ENCODE results near the gene EIF4E.
"Not testable (repeated sequence)": the region's sequence is repeated elsewhere in the genome, so short reads cannot be mapped to it uniquely, and the experiment has no call there.

The EIF4E gene, protein sequence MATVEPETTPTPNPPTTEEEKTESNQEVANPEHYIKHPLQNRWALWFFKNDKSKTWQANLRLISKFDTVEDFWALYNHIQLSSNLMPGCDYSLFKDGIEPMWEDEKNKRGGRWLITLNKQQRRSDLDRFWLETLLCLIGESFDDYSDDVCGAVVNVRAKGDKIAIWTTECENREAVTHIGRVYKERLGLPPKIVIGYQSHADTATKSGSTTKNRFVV

DNA sequence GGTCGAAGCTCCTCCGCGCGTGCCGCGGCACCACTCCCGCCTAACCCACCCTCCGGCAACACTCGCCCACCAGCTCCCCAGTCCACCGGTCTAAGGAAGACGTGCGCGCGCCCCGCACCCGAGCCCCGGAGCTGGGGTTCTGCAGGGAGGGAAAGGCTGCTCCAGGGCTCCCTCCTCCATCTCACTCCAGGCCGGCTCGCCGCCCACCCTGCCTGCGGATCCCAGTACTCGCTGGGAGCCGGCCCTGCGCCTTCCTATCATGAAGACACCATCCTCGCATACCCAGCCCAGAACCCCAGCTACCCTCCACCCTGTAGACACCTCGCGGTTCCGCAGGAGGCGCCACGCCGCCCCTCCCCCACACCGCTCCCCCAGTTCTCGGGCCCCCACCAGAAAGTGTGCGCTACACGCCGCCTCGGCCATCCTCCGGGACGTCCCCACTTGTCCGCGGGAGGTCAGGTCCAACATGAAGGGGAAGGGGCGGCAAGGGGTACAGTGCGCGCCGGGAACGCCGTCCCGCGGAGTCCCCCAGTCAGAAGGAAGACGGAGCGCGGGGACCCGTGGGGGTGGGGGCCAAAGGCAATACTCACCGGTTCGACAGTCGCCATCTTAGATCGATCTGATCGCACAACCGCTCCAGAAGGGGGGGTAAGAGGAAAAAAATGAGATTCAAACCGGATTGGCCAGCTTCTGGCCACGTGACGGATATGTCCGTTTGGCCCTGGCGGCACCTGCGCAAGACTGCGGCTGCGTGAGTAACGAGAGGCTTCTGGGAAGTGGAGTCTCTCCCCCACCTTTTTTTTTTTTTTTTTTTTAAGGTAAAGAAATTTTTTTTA lies at the start of gene EIF4E:
Gene EIF4E, minus strand, starts transcription at position 629 of the 836 bp plus-strand sequence. Its CDS starts 21 bp downstream, at position 608.
- DNase-seq, result peak; percentile 78 to 97 (median 91)

DNA sequence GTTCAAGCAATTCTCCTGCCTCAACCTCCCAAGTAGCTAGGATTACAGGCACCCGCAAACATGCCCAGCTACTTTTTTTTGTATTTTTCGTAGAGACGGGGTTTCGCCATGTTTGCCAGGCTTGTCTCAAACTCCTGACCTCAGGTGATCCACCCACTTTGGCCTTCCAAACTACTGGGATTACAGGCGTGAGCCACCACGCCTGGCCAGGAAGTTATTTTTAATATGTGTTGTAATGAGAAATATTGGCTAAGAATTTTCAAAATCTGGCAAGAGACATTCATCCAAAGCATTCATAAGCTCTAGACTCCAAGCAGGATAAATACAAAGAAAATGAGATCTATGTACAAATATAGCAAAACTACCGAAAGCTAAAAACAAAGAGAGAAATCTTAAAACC lies 48.6 kb upstream of the EIF4E start:
- no peak for DNase-seq

DNA sequence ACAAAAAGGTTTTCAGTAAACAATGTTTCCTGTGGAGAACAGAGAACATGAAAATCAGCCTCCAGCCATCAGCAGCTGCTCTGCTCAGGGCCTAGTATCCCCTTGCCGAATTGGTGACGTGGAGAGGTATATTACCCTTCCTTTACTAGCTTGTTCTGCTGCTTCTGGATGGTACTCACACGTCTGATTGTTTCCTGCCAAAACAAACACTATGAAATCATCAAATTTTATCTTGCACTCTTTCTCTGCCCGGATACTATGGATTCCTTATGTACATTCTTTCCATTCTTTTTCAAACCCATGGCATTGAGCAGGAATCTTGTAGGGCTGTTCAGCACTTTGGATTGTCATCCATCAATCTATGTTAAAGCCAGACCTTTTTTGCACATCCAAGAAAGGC lies 47.8 kb upstream of the EIF4E start:
- no peak for DNase-seq

DNA sequence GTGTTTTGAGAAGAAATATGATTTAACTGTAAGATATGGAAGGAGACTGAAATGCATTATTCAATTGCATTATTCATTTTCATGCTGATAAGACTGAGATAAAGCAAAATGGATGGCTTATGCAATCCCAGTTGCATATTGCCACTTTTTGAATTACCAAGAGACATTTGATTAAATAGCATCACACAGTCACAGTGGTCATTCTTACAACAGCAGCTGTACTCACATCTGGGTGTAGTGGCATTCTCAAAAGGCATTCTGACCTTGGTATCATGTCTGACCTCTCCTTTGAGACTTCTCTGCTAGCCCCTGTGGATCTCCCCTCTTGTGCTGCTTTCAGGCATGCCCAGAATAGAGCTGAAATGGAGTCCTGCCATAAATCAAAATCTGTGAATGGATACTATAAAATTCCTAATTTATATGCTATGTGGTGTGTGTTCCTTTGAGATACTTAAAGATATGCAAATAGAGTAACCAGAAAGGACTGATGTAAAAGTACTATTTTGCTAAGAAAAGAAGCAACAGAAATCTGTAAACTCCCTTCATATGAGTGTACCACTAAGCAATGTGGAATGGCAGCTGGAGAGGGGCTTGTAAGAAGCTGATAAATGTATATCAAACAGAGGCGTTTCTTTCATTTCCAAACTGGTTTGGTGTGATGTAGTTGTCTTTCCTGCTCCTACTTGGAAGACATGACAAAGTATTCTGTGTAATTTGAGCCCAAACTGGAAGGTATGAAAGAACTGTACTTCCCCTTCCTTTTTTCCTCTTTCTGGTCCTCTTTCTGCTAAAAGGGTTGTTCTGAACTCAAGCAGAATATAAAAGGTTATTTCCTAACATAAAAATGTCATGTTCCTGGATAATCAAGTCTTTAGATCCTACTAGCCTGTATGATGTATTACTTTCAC lies 41.2 kb upstream of the EIF4E start:
- DNase-seq, result no peak

DNA sequence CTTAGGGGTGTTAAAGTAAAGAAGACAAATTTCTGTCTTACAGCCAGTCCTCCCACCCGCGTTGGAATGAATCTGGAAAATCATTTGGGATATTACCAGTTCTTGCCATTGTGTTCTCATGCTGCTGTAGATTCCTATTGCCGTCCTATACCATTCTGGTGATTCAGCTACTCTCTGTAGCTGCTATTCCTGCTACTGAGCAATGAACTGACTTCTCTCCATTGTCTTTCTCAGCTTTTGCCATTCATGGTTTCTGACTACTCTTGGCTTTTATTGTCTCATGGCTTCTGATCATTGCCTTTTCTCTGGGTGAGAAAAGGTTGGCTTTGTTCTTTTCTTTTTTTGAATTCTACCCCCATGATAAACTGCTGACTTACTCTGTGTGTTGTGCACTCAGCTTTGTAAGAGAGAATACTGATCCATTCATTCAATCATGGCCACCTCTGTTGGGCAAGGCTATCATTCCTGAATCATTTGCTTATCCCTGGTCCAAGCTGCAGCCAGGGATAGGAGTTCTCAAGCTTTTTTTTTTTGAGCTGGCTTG lies 38.9 kb upstream of the EIF4E start:
- no peak for DNase-seq

DNA sequence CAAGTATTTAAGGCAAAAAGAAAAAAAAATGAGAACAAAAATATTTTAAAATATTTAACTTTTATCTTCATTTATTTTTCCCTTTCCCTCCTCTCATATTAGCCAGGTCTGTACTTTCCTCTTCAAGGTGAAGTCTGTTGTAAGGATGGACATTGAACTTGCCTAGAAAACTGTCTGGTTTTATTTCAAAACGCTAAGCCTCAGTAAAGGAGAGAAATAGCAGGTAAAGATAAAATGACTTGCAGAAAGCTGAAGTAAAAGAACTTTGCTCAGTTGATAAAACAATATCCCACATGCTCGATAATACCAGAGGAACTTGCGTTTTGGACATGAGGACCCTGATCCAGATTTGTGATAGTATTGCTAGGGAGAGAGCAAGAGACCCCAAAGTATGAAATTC lies 38.0 kb upstream of the EIF4E start:
- no peak for DNase-seq

DNA sequence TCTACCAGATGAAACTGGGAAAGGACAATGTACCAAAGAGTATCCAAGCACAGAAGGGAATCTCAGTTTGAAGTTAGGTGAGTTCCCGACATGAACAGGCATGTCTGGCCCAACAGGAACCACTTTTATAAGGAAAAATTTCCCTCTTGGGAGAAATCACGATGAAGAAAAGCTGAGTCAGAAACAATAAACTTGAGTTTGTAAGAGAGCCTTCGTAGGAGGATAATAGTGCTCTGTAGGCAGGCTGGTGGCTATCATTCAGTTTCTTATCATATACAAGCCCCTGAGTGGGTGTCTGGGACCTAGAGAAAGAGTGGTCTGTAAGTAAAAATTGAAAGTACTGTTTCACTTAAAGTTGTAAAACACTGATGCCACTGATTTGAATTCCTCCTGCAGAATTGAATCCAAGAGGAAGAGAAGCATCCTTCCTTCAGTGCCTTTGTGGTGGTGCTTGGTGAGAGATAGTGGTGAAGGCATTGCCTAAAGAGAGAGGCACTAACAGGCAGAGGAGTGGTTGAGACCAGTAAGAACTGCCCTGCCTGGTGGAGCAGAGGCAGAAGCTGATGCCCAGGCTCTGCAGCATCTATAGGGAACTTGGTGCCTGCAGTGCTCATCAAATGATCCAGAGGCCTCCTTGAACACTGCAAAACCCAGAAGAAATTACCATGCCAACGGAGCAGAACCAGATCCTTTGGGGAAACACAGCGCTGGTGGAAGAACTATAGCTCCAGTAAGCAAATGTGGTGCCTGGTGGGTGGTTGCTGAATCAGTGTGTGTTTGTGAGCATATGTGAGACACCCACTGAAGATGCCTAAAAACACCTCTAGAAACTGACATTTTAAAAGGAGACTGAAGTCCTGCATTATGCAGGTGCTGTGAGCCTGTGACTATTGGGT lies 34.9 kb upstream of the EIF4E start:
- peak in 1 of 51 donors; percentile 33 for DNase-seq

DNA sequence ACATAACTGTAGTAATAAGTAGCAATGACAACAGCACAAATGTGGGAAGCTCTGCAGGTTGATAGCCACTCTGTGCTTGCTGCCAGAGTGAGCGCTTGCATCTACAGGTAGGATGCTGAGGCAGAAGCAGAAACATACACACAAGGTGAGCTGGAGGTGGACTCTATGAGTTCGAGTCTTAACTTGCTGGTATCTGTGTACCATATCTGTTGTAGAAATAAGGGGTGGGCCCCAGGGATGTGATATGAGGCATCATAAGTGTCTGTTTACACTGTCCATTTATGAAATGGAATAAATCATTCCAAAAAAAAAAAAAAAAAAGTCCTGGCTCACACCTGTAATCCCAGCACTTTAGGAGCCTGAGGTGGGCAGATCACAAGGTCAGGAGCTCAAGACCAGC lies 32.8 kb upstream of the EIF4E start:
- DNase-seq, result no peak

DNA sequence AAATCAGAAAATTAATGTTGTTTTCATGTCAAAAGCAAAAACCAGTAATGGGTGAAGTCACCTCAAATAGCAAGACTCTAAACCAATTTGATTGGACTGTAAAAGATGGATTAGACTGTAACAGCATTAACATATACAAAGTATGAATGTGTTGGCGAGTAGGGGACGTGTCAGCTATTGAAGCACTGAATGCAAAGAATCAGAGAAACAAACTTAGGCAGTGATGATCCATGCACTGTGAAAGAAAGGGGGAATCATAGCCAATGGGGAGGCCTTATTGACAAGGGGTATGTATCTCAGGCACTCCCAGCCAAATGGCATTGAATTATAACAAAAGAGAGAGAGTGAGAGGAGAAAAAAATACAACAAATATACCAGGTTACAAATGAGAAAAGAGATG lies 30.5 kb upstream of the EIF4E start:
- DNase-seq, result no peak

DNA sequence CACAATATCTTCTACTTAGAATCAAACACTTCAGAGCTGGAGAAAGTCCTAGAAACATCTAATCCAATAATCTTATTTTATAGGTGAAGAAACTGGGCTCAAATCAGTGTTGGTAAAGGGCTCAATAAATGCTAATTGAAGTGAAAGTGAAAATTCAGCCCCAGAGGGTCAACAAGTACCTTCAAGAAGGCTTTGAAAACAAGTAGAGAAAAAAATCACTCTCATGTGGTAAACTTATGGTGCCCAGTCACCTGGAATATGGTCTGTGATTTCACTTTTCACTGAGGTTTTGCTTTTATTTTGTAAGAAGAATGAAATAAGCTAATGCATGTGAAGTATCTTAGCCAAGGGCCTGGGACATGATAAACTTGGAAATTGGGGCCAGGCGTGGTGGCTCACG lies 29.1 kb upstream of the EIF4E start:
- DNase-seq, result no peak

DNA sequence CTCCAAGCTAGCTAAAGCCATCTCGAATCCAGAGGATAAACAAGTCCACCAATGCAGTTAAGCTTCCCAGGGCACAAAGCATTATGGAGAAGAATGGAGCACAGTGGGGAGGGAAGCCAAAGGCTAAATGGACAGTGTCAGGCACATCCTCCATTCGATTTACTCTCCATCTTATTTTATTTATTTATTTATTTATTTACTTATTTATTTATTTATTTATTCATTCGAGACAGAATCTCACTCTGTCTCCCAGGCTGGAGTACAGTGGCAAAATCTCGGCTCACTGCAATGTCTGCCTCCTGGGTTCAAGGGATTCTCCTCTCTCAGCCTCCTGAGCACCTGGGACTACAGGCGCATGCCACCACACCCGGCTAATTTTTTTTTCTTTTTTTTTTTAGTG lies 26.3 kb upstream of the EIF4E start:
- no peak for DNase-seq

DNA sequence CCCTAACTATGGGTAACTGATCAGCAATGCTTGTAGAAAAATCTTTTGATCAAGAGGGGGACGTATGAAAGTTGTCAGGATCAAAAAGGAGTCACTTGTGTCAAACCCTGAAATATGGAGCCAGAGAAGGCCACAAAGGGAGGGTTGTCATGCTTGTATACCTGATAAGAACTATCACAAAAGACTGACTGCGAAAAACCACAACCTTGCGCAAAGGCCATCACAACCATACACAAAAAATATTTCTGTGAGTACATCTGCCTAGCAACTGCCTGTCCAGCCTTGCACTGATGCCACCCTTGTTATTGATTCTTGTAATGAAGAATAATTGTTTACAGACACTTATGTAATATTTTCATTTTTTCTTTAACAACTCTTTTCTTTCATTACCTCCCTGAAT lies 22.8 kb upstream of the EIF4E start:
- no peak for DNase-seq

DNA sequence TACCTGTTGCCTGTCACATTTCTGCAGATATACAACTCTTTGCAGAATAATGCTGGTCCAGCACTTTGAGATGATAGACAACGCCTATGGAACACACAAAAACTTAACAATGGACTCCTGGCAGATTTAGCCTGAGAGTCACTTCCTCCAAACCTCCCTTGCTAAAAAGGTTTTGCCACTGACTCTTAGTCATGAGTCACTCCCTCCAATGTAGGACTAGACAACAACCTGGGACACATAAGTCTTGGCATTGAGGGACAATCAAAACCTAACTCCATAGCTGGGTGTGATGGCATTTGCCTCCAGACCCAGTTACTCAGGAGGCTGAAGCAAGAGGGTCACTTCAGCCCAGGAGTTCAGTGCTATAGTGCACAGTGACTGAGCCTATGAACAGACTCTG lies 22.0 kb upstream of the EIF4E start:
- DNase-seq, result no peak

DNA sequence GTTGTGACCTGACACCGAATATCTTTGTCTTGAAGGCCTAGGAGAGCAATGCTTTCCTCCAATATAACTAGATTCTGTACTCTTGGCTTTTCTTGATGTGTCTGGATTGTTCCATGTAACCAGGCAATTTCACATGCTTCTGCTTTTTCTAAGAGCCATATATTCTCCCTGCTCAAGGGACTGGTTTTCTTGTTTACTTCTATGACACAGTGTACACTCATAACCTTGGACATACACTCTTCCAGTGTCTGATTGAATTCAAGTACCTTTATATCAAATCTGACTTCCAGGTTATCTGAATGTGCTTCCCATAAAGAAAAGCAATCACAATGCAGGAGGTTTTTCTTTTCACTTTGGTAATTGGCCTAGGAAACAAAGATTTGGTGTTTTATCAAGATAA lies 17.4 kb upstream of the EIF4E start:
- no peak for DNase-seq

DNA sequence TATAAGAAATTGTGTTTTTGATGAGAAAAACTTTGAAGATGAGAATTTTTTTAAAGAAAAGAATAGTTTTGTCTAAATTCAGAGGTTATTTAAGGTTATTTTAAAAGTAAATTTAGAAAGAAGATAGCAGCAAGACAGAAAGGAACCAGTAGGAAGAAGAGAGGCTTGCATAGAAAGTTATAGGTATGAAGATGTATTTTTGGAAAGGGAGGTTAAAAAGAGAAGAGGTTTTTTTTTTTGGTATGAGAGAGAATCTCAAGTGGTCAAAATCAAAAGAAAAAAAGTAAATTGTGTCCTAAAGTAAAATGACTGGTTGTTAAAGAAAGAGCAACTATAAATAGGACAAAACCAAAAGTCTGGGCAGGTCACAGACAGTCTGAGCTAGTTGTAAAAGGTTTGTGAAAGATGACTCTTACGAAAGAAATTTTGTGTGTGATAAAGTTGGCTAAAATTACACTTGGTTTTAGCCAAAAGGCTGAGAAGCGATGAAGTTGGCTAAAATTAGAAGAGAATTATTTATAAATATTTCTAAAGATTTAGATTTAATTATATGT lies 16.4 kb upstream of the EIF4E start:
- no peak for DNase-seq

DNA sequence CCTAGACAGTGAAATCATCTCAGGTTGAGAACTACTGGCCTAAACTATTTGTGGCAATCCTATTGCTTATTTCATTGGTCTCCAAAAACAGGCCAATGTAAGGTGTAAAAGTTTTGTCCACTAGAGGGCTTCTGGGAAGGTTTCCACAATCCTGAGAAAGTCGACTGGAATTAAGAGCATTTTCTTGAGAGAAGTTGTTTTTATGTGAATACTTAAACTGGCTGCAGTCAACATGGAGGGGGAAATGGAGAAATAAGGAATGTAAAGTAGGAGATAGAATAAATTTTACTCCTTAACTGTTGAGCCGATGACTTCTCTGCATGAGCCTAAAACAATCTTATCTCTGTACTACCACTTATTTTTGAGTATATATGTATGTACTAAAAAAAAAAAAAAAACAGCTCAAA lies 11.0 kb upstream of the EIF4E start:
- peak in 7 of 51 donors; percentile 1 to 52 (median 5) for DNase-seq

DNA sequence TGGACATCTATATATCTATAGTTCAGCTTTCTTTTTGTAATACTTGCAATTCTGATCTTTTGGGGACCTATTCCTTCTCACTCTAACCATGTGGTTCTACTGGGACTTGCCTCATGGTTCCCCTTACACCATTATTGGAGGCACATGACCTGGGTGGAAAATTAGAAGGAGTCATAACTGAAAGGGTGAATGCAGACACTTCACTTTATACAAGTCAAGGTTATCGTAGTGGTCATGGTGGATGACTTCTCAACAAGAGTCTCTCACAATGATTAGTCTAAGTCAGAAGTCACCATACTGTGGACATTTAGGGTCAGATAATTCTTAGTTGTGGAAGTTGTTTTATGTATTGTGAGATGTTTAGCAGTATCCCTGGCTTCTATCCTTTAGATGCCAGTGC lies 10.5 kb upstream of the EIF4E start:
- no peak for DNase-seq

DNA sequence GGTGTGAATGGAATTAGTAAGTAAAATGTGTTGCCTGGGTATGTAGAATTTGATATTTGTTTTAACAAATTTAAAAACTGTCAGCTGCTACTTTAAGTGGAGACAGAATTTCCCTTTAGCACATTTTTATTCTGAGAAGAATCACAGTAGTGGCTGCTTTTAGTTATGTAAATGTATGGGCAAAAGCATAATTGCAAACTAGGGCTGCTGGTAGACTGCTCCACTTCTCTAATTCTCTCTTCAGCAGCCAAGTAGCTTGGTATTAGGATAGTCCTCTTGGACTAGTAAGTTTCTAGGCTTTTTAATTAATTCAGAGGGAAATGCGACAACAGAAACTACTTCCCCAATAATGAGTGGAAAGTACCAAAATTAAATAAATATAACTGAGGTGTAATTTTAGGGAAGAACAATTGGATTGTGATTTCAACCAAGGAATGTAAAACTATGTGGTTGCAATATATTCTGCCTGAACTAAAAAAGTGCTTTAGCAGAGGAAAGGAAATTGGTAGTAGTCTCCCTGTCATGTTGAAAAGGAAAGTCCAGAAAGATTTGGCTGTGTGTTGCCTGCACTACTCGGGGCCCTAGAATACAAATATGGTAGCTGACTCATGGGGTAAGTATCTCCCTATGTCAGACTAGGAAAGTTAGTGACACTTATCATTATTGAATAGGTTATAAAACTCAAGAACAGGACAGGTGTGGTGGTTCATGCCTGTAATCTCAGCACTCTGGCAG lies 9.2 kb upstream of the EIF4E start:
- DNase-seq, result no peak

DNA sequence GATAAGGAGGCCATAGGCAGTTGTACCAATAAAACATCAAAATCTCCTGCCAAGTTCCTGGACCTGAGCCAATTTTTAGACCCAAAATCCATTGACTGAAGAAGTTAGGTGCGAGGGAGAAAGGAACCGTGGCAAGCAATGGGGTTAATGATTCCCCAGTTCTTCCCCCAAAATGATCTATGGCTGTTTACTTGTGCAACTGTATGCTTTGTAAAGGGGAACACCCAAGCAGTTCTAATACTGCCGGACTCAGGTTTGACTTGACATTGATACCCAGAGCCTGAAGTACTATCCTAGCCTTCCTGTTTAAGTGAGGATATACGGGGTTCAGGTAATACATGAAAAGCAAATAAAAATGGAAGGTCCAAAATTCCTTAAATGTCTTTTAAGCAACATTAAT lies 6.7 kb upstream of the EIF4E start:
- DNase-seq, result no peak

DNA sequence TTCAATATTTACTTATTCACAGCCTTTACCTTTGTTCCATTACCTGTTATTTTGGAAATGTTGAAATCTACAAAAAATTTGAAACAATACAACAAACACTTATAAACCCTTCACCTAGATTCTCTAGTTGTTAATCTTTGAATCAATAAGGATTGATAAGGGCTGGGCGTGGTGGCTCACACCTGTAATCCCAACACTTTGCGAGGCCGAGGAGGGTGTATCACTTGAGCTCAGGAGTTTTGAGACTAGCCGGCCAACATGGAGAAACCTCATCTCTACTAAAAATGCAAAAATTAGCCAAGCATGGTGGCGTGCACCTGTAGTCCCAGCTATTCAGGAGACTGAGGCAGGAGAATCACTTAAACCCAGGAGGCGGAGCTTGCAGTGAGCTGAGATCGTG lies 5.9 kb upstream of the EIF4E start:
- DNase-seq, result not testable (repeated sequence)

Data from hypothalamus (tissue), 51 donors.